ENCODE results near the gene MORN3. TPM values are rescaled to one million over a fixed set of nuclear protein-coding genes. Genes with fewer than 3 reads are reported as not detected.
"Not testable (repeated sequence)": the region's sequence is repeated elsewhere in the genome, so short reads cannot be mapped to it uniquely, and the experiment has no call there.

The MORN3 gene
- total RNA-seq, result under 1 TPM in 1 of 6 experiments, not detected in 5; 0.09 TPM
- long read RNA-seq, result 0 reads

GRCh38 chr12:121669521-121669900 lies at the start of gene MORN3:
TSS of gene MORN3 (minus strand) at chr12:121669654. CDS start at chr12:121669483, 171 bp downstream.
- no peak for ATAC-seq
- Histone ChIP-seq H3K27ac (no peak within 1 kb of the TSS), H3K36me3 (no peaks in the 10 kb centered on the region), H3K4me3 (no peak within 1 kb of the TSS), H3K27me3 (no peaks in the 10 kb centered on the region), H3K9me3 (no peaks in the 10 kb centered on the region), H3K4me1 (peaks cover 0 to 13% (median 0%) of the 10 kb centered on the region in 4 donors)
- no peak for DNase-seq
- intact Hi-C loops (cut with DNase I), result loop anchor here in 1 of 2 donors (10.0 kb wide), 1 partner anchor 105 kb away; no protein-coding TSS in a partner anchor
- 83% methylated on average over 1 of the region's 5 CpGs for WGBS (ENCODE audit: insufficient coverage, low coverage, low lambda C conversion rate, missing lambda C conversion rate)
- TF ChIP-seq CTCF (IDR thresholded peaks at IDR 0.05), result no peak
- TF ChIP-seq POLR2A (IDR thresholded peaks at IDR 0.05), result no peak

- DNase-seq (no peak), ATAC-seq (no peak)
- Histone ChIP-seq H3K9me3 (no peaks in the 10 kb centered on the region), H3K4me3 (no peak overlapping the region), H3K36me3 (no peaks in the 10 kb centered on the region), H3K27me3 (no peaks in the 10 kb centered on the region), H3K4me1 (peaks cover 0 to 2% (median 0%) of the 10 kb centered on the region in 4 donors), H3K27ac (no peak overlapping the region)
- 73% methylated on average over 3 of the region's 3 CpGs for WGBS (ENCODE audit: insufficient coverage, low coverage, low lambda C conversion rate, missing lambda C conversion rate)
- intact Hi-C loops (cut with DNase I), result no loop called here
- no peak for TF ChIP-seq CTCF (IDR thresholded peaks at IDR 0.05)
- no peak for TF ChIP-seq POLR2A (IDR thresholded peaks at IDR 0.05)
Measured at GRCh38 chr12:121718653-121719239, 49.3 kb upstream of the MORN3 start.

- no peak overlapping the region for H3K27ac ChIP-seq
- H3K27me3 ChIP-seq, result no peaks in the 10 kb centered on the region
- WGBS (ENCODE audit: insufficient coverage, low coverage, low lambda C conversion rate, missing lambda C conversion rate), result 74% methylated on average over 5 of the region's 10 CpGs
- intact Hi-C loops (cut with DNase I), result no loop called here
- no peak for TF ChIP-seq POLR2A (IDR thresholded peaks at IDR 0.05)
- TF ChIP-seq CTCF (IDR thresholded peaks at IDR 0.05), result no peak
- H3K4me3 ChIP-seq, result no peak overlapping the region
- H3K9me3 ChIP-seq, result no peaks in the 10 kb centered on the region
- H3K4me1 ChIP-seq, result peaks cover 0 to 8% (median 1%) of the 10 kb centered on the region in 4 donors
- DNase-seq (no peak), ATAC-seq (no peak)
- H3K36me3 ChIP-seq, result no peaks in the 10 kb centered on the region
Measured at GRCh38 chr12:121717041-121717699, 47.7 kb upstream of the MORN3 start.

GRCh38 chr12:121715862-121716435 lies 46.5 kb upstream of the MORN3 start:
- Histone ChIP-seq H3K4me1 (peaks cover 0 to 8% (median 1%) of the 10 kb centered on the region in 4 donors), H3K27me3 (no peaks in the 10 kb centered on the region), H3K9me3 (no peaks in the 10 kb centered on the region), H3K36me3 (no peaks in the 10 kb centered on the region), H3K4me3 (no peak overlapping the region), H3K27ac (no peak overlapping the region)
- DNase-seq (no peak), ATAC-seq (no peak)
- 100% methylated on average over 1 of the region's 6 CpGs for whole genome bisulfite sequencing (ENCODE audit: insufficient coverage, low coverage, low lambda C conversion rate, missing lambda C conversion rate)
- intact Hi-C loops (cut with DNase I), result no loop called here
- TF ChIP-seq CTCF (IDR thresholded peaks at IDR 0.05) (no peak), POLR2A (IDR thresholded peaks at IDR 0.05) (no peak)

GRCh38 chr12:121715055-121715454 lies 45.6 kb upstream of the MORN3 start:
- ATAC-seq; H3K4me3 ChIP-seq; H3K36me3 ChIP-seq; H3K9me3 ChIP-seq; DNase-seq; H3K27ac ChIP-seq; intact Hi-C loops (cut with DNase I); H3K27me3 ChIP-seq: not testable (repeated sequence)
- 93% methylated on average over 6 of the region's 7 CpGs for WGBS (ENCODE audit: insufficient coverage, low coverage, low lambda C conversion rate, missing lambda C conversion rate)
- H3K4me1 ChIP-seq, result peaks cover 0 to 15% (median 1%) of the 10 kb centered on the region in 4 donors
